GM21717 (cell line): ENCODE results near the gene CDH4.
"Not testable (repeated sequence)": the region's sequence is repeated elsewhere in the genome, so short reads cannot be mapped to it uniquely, and the experiment has no call there.

ENCODE experiments used
- ATAC-seq: cut with Tn5 transposase; IDR thresholded peaks from one replicate; pipeline ENCODE4 v1.9.1; 2021; ENCODE audit warnings: mild to moderate bottlenecking, moderate library complexity; ENCODE audit not compliant: unreplicated experiment

CDH4 gene

DNA sequence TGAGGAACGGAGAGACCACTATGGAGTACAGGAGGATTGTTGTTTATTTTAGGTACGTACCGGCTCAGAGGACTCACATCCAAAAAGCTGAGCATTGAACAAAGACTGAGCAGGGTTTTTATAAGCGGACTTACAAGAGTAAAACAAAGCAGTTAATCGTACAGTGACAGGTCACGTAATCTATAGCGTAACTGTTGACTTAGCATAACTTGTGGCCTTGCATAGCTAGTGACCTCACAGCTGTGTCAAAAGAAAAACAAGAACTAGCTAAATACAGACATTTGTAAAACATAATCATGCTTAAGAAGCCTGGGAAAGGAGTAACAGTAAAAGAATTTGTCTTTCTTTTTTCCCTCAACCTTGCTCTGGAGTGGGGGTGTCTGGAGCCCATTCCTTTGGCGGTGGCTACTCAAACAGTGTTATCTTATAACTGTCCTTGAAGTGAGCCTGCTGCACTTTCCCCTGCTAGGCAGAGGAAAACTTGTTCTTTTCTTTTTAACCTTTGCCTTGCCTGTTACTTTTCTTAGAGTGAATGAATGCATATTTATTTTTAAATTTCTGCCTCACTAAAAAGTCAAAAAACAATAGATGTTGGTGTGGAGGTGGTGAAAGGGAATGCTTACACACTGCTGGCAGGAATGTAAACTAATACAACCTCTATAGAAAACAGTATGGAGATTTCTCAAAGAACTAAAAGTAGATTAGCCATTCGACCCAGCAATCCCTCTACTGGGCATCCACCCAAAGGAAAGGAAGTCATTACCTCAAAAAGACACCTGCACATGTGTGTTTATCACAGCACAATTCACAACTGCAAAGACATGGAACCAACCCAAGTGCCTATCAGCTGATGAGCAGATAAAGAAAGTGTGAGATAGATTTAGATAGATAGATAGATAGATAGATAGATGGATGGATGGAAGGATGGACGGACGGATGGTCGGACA, 704.6 kb downstream of the CDH4 start:
- ATAC-seq: no peak

DNA sequence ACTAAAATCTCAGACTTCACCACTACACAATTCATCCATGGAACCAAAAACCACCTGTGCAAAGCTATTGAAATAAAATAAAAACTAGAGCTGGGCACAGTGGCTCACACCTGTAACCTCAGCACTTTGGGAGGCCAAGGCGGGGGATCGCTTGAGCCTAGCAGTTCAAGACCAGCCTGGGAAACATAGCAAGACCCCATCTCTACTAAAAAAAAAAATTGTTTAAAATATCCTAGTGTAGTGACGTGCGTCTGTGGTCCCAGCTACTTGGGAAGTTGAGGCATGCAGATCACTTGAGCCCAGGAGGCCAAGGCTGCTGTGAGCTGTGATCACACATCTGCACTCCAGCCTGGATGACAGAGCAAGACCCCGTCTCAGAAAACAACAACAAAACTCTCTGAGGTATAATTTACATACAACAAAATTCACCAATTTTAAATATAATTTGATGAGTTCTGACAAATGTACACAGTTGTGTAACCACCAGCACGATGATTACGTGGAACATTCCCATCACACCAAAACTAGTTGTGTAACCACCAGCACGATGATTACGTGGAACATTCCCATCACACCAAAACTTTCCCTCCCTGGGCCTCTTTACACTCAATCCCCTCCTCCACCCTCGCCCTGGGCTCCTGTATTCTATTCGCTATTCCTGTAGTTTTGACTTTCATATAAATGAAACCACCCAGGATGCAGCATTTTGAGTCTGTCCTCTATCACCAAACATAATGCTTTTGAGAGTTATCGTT, 706.1 kb downstream of the CDH4 start:
- ATAC-seq: no peak

- ATAC-seq: no peak
Observed at GRCh38 chr20:61958773-61959700, 707.0 kb downstream of the CDH4 start.

GRCh38 chr20:61960836-61961235, 708.8 kb downstream of the CDH4 start:
- no peak for ATAC-seq

- no peak for ATAC-seq
Observed at GRCh38 chr20:61963149-61963548, 711.1 kb downstream of the CDH4 start.

GRCh38 chr20:61963885-61964674, 712.0 kb downstream of the CDH4 start:
- no peak for ATAC-seq

DNA sequence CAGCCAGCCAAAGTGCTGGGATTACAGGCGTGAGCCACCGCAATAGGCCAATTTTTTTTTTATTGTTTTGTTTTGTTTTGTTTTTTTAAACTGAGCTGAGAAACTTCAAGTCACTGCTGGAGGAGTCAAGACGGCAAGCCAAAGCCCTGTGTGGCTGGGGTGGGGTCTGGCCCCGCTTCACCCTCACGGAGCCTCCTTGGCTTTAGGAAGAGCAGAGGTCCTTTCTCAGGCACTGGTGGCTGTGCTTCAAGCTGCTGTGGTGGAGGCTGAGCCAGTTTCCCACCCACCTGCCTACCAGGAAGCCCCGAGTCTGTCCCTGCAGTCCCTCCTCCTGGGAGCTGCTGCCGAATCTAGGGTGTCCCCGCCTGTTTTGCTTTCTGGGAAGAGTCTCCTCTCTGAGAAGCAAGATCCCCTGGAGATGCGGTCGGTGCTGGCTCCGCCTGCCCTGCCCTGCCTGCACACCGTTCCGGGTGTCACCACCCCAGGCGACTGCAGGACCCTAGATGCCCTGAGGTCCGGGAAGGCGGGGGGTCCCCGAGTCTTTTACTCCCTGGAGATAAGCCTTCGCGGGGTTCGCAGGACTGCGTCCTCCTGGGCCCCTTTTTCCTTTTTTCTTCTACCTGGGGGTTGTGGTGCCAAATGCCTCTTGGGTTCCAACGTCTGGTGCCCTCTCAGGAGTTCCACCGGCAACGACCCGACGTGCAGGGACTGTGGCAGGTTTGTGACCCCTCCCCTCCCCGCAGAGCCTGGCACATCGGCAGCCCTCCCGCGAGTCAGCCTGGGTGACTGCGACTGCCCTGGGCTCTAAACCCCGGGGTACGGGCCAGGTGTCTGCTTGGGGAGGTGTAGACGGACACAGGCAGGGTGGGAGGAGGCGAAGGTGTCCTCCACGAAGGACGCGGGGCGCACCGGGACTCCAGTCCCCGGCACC, 712.9 kb downstream of the CDH4 start:
- no peak for ATAC-seq

- ATAC-seq: no peak
Observed at GRCh38 chr20:61965606-61966491, 713.8 kb downstream of the CDH4 start.

DNA sequence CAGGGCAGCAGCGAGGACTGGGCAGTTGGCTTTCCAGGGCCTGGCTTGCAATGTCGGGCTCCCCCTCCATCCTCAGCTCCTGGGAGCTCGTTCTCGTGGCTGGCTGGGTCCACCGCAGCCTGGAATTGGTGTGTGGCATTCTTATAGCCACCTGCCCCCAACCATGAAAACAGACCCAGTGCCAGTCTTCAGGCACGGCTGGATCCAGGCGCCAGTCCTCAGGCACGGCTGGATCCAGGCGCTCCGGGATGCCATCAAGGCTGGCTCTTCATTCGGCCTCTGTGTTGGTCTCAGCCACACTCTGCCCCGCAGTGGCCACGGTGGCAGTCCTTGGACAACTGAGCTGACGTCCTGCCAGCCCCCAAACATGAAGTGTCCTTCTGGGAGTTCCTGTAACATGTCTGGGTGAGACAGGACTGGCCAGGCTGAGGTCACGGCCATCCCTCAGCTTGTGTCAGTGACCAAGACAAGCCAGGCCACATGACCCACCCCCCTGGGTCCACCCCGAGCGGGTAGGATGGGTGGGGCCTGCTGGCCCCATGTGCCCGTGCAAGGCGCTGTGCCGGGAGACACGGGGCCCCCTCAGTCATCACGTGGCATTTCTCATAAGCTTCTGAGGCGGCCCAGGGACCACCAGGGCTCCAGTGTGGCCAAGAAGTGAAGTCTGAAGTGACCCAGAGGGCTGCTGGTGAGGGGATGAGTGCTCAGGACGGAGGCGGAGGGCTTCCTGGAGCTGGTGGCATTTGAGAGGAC, 714.6 kb downstream of the CDH4 start:
- ATAC-seq: no peak

DNA sequence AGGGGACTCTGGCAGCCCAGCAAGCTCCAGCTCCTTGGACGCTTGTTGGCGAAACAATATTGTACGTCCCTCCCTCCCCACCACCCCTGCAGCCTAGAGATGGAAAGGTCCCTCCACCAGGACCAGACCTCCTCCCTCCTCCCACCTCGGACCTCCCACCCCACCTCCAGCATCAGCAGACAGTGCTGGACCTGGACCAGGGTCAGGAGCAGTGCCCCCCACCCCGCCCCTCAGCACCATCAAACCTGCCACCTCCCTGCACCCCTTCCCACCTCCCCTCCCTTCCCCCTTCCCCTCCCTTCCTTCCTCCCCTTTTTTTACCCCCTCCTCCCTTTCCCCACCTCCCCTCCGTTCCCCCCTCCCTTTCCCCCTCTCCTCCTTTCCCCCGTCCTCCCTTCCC, 715.2 kb downstream of the CDH4 start:
- no peak for ATAC-seq

GRCh38 chr20:61968036-61968810, 716.2 kb downstream of the CDH4 start:
- no peak for ATAC-seq

DNA sequence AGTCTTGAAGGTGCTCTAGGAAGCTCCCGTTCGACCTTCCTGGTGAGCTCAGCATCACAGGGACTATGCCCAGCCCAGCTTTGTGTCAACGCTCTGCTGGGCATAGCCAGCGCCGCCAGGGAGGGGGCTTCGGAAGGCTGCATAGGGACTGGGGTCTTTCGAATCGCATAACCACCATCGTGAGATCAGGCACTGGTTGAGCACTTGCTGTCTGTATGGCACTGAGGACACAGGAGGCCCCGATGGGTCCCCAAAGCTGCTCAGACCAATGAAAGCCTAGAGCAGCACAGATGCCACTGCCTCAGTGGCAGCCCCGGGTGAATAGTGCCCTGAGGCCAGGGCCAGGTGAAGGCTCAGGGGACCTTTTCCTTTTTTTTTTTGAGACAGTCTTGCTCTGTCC, 716.9 kb downstream of the CDH4 start:
- no peak for ATAC-seq

GRCh38 chr20:61969806-61970205, 717.7 kb downstream of the CDH4 start:
- no peak for ATAC-seq

GRCh38 chr20:61970357-61970756, 718.3 kb downstream of the CDH4 start:
- ATAC-seq: no peak

DNA sequence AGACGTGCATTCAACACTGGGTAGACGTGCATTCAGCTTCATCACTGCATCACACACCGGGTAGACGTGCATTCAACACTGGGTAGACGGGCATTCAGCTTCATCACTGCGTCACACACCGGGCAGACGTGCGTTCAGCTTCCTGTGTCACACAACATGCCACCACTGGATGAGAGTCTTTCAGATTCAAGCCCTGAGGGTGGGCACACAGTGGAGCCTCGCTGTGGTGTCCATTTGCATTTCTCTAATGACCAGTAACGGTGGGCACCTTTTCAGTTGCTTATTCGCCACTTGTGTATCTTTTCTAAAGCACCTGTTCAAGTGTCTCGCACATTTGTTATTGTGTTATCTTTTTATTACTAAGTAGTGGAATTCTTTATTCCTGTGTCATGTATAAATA, 719.5 kb downstream of the CDH4 start:
- not testable (repeated sequence) for ATAC-seq

- no peak for ATAC-seq
Observed at GRCh38 chr20:61972636-61973508, 720.8 kb downstream of the CDH4 start.
